Right ventricle myocardium superior (tissue), 1 donor: Measurements from ENCODE around the gene SLC10A7. TPM values are rescaled to one million over a fixed set of nuclear protein-coding genes. Genes with fewer than 3 reads are reported as not detected.

Experiments
- ATAC-seq: fragments of 200-7000 bp; cut with Tn5 transposase; one replicate; pipeline ENCODE4 v1.9.1; 2020; ENCODE audit warnings: mild to moderate bottlenecking; ENCODE audit not compliant: poor library complexity
- DNase-seq: peaks from one replicate; pipeline ENCODE4 v3.0.0-alpha.2; 2020
- intact Hi-C: fragments of 100-400 bp; cut with DNase I; formaldehyde crosslinking; loops from one replicate; pipeline ENCODE4 v1.11.2; 2022
- total RNA-seq: library from RNA; stranded (reverse); fragmentation: NEBNext Ultra II Directional; extraction: Animal tissue kit (Norgen Biotek cat#: 25700); gene quantifications from one replicate; pipeline ENCODE4 v1.2.1, GENCODE V29; 2021
- donor health status: DM: no; HTN: yes; CAD: no; lungs with severe emphysema.

SLC10A7 gene
- total RNA-seq, 1 donor from 2014 or later, result 5.2 TPM

DNA sequence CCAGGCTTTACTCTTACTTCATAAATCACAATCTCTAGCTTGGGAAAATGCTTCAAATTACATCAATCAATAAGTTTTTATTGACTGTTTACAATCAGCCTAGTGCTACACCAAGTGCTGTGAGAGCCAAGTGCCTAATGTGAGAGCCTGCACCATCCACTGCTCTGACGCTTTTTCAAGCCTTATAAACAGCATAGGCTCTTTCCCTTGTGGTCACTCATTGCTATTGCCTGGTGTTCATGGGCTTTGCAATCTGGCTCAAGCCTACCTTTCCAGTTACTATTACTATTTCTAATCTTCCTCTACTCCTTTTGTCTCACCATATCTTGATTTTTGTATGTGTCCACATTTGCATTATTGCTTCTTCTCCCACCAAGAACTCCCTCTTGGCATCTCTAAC, 230.4 kb downstream of the SLC10A7 start:
- intact Hi-C loops, result no loop called here
- ATAC-seq (no peak), DNase-seq (no peak)

DNA sequence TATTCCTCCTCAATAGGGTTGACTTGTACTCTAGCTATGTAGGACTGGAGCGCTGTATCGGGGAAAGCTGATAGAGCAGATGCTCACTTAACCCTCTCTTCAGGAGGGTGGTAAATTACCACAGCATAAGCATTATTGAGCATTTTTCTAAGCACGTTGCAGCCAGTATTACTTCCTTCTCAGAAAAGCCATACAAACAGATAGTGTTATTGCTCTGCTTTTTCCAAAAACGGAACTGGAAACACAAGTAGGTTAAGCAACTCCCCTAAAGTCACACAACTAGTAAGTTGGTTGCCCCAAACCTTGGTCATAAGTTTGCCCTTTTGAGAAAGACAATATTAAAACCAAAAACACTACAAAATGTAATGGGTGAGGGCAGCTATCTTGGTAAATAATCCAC, 233.5 kb downstream of the SLC10A7 start:
- no peak for DNase-seq
- intact Hi-C loops, result no loop called here
- no peak for ATAC-seq

DNA sequence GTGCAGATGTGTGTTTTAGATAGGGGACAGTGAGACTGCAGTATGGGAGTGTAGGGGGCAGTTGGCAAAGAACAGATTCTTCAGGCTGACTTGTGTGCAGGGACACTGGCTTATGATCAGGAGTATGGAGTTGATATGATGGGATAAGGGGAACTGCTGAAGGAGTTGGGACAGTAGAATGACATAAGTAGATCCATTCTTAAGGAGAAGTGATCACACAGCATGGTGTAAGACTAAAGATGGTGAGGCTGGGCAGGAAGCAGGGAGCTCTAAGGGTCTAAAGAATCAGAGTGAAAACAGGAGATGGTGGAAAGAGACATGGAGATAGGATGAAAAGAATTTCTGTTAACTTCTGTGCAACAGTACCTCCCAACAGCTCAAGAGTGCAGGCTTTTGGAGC, 236.7 kb downstream of the SLC10A7 start:
- ATAC-seq, result no peak
- intact Hi-C loops, result no loop called here
- no peak for DNase-seq

DNA sequence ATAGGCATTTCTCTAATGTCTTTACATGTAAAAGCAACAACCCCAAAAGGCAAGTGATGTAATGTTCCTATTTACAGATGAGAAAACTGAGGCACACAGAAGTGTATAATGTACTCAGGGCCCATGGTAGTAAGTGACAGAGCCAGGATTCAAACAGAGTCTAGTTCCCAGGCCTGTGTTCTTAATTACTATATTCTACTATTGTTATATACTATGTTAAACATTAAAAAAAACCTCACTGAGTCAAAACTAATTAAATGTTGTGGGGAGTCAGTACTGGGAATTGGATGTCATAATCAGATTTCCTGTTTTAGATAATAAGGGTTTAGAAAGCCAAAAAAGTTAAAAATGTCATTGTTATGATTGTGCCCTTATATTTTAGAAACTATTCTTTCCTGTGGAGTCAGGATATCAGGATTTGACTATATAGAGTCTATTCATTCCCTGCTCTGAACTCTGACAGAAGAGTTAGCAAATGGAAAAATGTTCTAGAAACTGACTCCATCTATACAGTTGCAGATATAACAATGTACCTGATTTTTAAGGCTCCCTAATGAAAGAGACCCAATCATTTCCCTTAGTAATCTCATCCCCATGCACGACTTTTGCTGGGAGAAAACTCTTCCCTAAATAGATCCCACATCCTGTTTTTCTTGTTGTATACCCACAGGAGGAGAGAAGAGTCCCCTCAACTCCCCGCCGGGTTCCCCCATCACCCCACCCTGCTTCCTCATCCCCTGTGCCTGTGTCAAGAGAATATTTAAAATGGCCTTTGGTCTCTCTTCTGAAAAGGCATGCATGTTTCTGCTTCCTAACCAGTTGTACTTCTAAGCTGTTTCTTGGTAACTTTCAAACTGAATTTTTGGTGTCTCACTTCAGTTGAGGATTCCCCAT, 237.7 kb downstream of the SLC10A7 start:
- no peak for ATAC-seq
- no peak for DNase-seq
- intact Hi-C loops, result no loop called here

DNA sequence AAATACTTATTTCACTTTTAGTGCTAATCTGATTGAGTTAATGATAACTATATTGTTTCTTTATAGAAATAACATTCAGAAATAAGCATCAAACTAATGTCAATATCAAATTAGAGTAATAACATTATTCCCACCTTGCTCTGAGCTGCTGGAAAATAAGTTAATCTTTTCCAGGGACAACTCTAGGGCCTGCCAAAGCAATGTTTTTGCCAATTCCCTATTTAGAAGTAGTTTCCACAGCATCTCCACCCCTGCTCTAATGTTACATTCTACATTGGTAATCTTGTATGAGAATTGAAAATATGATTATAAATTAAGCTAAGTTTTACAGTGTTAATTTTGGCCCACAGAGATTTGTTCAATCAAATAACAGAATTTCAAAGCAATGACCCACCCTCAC, 239.1 kb downstream of the SLC10A7 start:
- no peak for DNase-seq
- no peak for ATAC-seq
- intact Hi-C loops, result no loop called here

DNA sequence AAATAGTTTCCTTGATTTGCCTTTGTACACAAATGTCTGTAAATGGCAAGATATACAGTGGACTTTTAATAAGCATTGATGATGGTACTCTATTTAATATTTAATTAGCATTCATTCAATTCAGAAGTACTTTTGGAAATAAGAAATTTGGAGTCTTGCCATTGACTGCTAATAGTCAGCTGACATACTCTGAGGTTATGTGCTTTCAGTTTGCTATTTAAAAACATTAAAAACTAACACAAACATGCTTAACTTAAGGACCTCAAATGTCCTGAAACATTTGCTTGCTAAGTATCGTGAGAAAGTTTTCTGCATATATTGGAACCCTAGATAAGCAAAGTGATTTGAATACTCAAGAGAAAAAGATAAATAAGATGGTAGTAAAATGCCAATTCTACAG, 242.8 kb downstream of the SLC10A7 start:
- ATAC-seq, result no peak
- no peak for DNase-seq
- intact Hi-C loops, result no loop called here

DNA sequence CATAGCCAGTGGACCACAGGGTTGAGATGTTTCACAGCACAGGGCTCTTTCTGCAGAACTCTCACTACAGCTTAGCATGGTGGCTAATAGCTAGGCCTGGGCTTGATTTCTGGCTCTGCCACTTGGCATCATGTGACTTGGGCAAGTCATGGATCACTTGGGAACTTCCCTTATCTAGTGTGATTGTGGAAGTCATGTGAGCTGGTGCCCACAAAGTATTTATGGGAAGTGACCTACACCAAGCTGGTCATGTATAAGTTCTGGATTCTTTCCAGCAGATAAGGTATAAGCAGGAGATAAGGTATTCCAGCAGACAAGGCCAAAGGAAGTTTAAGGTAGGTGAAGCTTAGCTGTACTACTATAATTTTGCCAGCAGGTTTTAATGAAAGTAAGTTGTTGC, 246.4 kb downstream of the SLC10A7 start:
- no peak for ATAC-seq
- intact Hi-C loops, result no loop called here
- DNase-seq, result no peak

DNA sequence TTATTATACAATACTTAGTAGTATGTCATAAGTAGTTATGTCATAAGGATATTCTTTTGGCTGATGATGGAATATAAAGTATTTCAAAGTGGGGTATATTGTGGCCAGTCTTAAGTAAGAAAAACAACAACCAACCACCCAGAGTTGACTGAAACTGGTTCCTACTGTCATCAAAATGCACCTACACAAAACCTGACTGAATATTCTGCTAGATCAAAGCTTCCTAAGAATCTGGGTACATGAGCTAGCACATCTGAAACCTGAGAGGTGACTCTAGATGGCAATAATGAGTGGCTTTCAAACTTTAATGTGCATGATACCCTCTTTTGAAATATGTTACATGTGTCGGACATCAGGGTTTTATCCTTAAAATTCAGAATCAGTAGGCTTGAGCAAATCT, 247.0 kb downstream of the SLC10A7 start:
- DNase-seq (no peak), ATAC-seq (no peak)
- intact Hi-C loops, result no loop called here

DNA sequence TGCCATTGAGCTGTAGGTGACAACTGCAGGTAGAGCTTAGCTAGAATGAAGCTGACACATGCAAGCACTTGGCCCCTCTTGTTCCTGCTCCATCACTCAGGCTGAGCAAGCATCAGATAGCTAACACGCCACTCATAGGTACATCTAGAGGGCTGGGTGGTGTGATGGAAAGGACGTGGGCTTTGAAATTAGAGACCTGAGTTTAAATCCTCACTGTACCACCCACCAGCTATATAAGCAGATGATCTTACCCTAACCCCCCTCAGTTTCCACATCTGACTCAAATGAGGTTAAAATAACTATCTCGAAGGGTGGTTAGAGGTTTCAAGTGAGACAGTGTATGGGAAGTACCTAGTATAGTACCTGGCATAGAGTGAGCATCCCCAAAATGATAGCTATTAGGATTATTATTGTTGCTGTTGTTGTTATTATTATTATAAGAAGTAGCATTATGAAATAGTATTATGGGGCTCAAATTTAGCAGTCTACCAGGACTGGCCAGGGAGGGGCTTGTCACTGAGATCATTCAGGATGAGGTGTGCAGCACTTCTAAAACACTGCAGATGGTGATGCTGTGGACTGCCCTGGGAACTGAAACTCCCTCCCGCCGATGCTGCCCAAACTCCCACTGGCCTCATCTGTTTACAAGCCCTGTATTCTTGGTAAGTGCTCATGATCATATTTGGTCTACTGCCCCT, 248.4 kb downstream of the SLC10A7 start:
- DNase-seq (no peak), ATAC-seq (no peak)
- intact Hi-C loops, result no loop called here

DNA sequence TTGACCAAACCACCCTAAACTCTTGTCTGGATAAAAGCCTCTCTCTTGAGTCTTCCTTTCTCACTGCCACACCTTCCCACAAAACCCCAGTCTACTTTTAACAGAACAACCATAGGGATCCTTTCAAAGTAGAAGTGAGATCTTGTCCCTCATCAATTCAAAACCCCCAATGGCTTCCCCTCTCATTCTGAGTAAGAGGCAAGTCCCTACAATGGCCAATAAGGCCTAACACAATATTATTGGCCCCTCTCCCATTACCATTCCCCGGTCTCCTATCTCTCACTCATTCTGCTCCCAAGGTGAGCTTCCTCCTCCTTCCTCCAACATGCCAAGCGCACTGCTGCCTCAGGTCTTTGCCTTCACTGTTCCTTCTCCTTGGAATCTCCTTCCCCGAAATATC, 250.3 kb downstream of the SLC10A7 start:
- no peak for ATAC-seq
- intact Hi-C loops, result no loop called here
- no peak for DNase-seq

DNA sequence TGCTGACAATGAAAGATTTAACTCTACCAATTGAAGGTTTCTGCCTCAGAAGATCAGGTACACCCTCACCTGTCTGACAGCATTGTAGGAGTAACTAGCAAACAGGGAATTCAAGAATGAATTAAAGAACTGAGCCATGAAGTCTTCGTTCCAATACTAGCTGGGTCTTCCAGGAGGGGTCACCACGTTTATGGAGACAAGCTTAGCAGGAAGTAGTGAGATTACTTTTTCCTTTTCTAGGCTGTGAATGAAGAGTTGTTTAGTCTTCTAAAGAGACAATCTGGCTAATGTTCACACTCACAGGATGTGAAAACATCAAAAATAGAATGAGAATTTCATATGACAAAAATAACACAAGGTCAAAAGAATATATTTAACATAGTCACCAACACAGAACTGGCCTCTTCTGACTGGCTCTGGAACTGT, 252.5 kb downstream of the SLC10A7 start:
- no peak for DNase-seq
- intact Hi-C loops, result no loop called here
- no peak for ATAC-seq

DNA sequence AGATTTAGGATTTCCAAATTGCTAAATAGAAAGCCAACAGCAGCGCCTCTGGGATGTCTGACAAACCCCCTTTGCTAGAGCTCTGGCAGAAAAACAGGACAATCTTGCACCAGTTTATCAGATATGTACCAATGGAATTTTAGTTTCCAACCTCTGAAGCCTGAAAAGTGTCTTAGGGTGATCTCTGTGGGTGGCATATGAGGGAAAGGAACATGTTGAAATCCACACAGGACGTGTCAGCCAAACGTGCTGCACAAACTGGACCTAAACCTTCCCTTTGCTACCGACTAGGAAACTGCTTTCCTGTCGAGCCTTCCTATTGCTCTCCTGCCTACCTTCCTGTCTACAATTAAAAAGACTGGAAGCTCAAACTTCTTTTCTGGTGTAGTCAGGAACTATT, 253.9 kb downstream of the SLC10A7 start:
- ATAC-seq, result no peak
- intact Hi-C loops, result no loop called here
- DNase-seq, result no peak

DNA sequence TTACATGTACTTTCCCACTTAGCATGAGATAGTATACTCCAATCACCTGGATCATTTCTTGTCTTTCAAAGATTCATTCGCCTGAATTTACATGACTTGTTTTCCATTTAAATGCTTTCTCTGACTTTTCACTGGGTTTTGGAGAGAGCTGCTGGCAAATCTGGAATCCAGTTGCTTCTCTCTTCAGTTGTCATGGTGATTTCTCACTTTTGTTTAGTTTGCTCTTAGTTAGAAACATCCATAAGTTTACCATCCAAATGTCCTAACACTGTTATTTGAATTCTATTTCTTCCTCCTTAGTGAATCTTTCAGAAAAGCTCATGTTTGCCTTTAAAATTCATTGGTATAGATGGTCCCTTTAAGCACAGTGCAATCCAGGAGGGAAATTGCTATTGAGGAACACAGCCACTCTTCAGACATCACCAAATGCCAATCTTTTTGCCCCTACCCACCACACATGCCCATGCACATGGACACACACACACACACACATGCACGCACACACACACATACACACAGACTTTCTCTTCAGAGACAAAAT, 255.7 kb downstream of the SLC10A7 start:
- intact Hi-C loops, result no loop called here
- DNase-seq, result no peak
- ATAC-seq, result no peak

DNA sequence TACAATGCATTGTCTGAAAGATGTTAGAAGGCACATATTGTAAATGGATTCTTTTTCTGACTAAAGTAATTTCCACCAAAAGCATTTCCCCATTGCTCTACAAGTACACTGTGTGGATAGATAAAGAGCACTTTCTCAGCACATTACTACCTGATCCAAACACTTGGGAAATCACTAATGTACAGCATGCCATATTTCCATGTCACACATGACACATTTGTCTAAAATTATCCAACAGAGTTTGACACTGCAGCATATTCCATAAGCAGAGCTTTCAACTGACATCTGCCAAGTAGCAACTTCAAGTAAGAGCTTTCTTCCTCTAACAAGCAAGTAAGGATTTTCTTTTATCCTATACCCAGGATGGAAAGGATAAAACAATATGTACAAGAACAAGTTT, 257.9 kb downstream of the SLC10A7 start:
- DNase-seq (no peak), ATAC-seq (no peak)
- intact Hi-C loops, result no loop called here

DNA sequence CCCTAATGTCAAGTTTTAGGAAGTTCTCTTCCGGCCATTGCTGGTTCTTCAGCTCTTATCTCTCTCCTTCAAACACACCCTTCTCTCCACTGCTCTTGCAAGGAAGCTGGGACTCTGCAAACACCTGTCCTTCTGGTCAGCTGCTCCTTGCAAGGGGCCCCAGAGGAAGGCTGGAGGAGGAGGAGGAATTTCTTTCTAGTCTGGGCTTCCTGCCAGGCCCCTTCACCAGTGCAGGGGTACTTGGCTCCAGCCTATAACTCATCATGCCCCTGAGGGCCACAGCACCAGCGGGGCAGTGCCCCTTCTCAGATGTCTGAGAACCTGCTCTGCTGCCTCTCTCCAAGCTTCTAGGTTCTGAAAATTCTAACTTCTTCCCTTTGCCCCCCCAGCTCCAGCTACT, 260.7 kb downstream of the SLC10A7 start:
- ATAC-seq (no peak), DNase-seq (no peak)
- intact Hi-C loops, result no loop called here

DNA sequence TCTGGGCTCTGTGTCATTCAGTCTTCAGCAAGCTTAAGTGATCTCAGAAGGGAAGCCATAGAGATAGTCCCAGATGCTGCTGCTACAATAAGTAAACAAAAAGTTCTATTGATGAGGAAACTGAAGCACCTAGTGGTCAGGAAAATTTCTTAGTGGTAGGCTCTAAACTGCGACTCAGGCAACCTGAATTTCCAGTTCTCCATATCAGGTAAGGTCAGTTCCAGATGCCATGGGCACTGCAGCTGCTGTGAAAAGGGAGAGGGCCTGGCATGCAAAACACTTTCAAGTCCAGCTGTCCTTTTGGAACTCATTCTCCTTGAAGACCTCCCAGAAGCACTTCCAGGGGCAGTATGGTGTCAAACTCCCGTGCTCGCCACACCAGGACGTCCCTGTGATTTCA, 261.2 kb downstream of the SLC10A7 start:
- ATAC-seq (no peak), DNase-seq (no peak)
- intact Hi-C loops, result no loop called here

DNA sequence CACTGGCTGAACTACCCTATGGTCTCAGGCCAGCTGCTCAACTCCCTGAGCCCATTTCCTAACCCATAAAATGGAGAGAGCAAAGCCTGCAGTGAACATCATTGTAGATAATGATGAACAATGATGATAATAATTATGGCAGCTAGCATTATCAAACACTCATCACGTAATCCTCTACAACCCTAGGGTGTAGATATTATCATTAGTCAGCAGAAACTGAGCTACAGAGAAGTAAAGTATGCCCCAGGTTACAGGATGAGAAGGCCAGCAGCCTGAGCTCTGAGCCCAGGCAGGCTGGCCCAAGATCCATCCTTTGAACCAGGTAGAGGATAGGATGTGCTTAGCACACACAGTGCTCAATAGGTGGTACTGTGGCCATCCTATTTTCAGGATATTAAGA, 264.2 kb downstream of the SLC10A7 start:
- ATAC-seq (no peak), DNase-seq (no peak)
- intact Hi-C loops, result no loop called here

DNA sequence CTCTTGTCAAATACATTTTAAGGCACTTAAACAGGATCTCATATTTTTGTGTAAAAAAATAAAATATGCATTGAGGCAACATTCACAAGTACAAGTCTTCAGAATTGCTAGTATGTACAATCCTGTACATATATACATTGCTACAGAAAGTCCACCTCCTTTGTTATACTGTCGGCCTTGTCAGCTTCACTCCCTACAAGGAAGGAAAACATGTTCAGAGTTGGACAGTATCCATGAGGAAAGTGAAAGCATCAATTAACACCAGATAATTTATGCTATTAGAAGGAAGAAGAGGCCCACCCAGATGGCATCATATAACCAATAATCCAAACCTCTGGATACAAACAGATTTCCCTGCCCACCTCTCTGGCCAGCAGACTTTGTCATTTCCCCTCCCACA, 265.4 kb downstream of the SLC10A7 start:
- no peak for DNase-seq
- no peak for ATAC-seq
- intact Hi-C loops, result no loop called here

DNA sequence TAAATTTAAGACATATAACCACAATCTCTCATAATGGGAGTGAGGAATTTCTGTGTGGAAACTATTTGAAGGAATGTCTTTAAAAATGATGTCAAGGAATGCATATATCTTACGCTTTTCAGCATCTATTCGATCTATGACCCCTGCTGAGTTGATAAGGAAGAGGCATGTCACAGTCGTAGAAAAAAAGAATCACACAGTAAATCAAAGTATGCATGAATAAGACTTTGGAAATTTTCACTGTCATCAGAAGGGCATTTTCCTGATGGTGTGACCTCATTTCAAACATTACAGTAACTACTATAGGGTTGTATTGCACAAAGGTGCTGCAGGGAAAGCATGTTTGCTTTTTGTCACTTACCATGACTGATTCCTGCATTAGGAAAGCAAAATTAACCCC, 265.9 kb downstream of the SLC10A7 start:
- intact Hi-C loops, result no loop called here
- DNase-seq, result no peak
- ATAC-seq, result no peak

DNA sequence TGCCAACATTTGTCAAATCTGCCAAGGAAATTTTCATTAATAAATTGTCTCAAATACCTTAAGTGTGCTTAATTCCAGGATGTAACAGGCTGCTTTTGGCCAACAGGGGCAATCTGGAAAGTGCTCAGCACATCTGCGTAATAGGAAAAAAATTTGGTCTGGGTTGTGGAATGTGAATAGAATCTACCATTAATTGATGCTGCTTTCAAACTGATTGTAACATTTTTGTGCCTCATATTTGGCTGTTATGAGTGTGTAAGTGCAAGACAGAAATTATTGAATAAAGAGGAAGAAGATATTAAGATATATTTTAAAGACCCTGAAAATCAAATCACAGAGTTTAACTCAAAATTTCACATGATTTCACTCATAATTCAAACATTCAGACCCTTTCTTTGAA, 266.3 kb downstream of the SLC10A7 start:
- ATAC-seq (no peak), DNase-seq (no peak)
- intact Hi-C loops, result no loop called here
